GM06990 (cell line): ENCODE data around the gene PROS1.

Experiments
- DNase-seq: peaks from one replicate; pipeline ENCODE4 v3.0.0-alpha.2; 2011; ENCODE audit not compliant: insufficient read length; ENCODE audit errors: extremely low read depth
- H3K27me3 ChIP-seq: replicated peaks from 2 replicates; pipeline ENCODE4 v1.6.0; 2011; ENCODE audit warnings: low read length; ENCODE audit not compliant: control insufficient read depth, insufficient read depth
- H3K36me3 ChIP-seq: 2 replicates; pipeline ENCODE4 v1.5.1; 2011; ENCODE audit warnings: low read length; ENCODE audit not compliant: control insufficient read depth, insufficient read depth
- H3K4me3 ChIP-seq: replicated peaks from 2 replicates; pipeline ENCODE4 v1.5.1; 2011; ENCODE audit warnings: low read depth, mild to moderate bottlenecking, control low read depth, low read length
- CTCF ChIP-seq: IDR thresholded peaks from 2 replicates; pipeline ENCODE4 v1.5.1; 2011; ENCODE audit warnings: low read length, control low read depth, mild to moderate bottlenecking, inconsistent platforms; ENCODE audit not compliant: insufficient read depth, poor library complexity, severe bottlenecking

PROS1 gene

GRCh38 chr3:93936549-93936948, 37.1 kb downstream of the PROS1 start:
- no peak overlapping the region for H3K4me3 ChIP-seq
- TF ChIP-seq CTCF = no peak
- DNase-seq = no peak

DNA sequence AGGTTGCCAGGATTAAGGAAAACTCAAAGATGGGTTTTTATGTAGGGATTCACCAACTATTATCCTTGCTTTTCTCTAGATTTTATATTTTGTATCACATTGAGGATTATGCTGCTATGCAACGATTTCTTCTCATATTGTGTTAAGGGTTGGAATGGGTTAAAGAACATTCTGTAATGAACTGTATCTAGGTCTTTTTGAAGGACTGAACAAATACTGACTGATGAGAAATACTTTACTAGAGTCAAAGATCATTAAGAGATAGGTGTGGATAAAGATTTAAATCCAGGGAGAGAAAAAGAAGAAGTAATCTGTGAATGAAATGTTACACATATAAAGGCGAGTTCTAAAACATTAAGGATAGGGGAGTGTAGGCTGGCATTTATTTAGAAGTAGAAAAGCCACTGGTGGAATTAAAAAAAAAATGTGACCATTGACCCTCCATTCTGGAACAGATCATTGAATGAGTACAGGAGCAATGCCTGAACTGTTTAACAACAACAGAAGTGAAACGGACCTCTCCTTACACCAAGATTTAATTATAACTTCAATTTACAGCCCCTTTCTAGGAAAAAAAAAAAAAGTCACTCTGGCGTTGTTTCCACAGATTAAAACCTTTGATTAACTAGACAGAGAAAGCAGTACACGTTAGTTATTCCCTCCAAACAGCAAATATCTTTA, 39.2 kb downstream of the PROS1 start:
- TF ChIP-seq CTCF = no peak
- Histone ChIP-seq H3K4me3 (no peak overlapping the region), H3K27me3 (no peaks in the 10 kb centered on the region), H3K36me3 (no peaks in the 10 kb centered on the region)
- DNase-seq = no peak

More at GRCh38 chr3:93936549-93936948, 37.1 kb downstream of the PROS1 start:
- Histone ChIP-seq H3K36me3 (no peaks in the 10 kb centered on the region), H3K27me3 (no peaks in the 10 kb centered on the region)

- no peak for TF ChIP-seq CTCF
- no peak for DNase-seq
- Histone ChIP-seq H3K27me3 (no peaks in the 10 kb centered on the region), H3K4me3 (no peak overlapping the region), H3K36me3 (no peaks in the 10 kb centered on the region)
These were observed 42.0 kb downstream of the PROS1 start for GRCh38 chr3:93931597-93932229.

DNA sequence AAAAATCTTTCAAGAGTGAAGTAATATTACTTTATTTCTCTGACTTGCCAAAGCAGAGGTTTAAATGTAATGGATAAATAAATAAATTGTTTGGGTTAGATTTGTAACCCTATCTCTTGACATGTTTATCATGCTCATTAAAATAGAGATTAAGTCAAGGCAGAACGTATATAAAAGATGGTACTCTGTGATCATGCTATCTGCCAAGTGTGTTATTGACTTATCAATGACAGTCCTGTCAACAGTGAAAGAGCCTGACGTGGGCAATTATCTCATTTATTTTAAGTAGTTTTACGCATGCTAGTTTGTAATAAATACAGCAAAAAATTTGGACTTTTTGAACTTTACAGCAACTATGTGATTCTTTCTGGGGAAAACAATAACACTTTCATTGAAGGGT, 43.7 kb downstream of the PROS1 start:
- DNase-seq = no peak
- no peak overlapping the region for H3K4me3 ChIP-seq
- no peak for TF ChIP-seq CTCF
- no peaks in the 10 kb centered on the region for H3K36me3 ChIP-seq
- no peaks in the 10 kb centered on the region for H3K27me3 ChIP-seq

DNA sequence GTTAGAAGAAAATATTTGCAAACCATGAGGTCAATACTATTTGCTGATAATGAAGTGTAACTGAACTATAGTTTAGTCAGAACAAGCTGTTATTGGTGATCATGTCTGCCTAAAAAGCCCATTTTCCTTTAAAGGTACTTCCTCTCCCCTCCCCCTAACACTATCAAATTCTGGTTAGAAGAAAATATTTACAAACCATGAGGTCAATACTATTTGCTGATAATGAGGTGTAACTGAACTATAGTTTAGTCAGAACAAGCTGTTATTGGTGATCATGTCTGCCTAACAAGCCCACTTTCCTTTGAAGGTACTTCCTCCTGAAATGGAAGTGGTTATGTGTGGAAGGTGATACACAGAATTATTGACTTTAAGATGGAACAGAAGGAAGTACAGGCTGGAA, 46.9 kb downstream of the PROS1 start:
- H3K36me3 ChIP-seq = no peaks in the 10 kb centered on the region
- no peak for TF ChIP-seq CTCF
- H3K27me3 ChIP-seq = no peaks in the 10 kb centered on the region
- DNase-seq = no peak
- H3K4me3 ChIP-seq = no peak overlapping the region
